DND-41 (cell line): ENCODE data around the gene ITSN1.

Experiments used
- EZH2 ChIP-seq: IDR thresholded peaks from 3 replicates; pipeline ENCODE4 v1.6.1; 2012; ENCODE audit warnings: borderline replicate concordance, low read depth, mild to moderate bottlenecking, moderate library complexity, low read length, inconsistent platforms; ENCODE audit not compliant: severe bottlenecking
- TF ChIP-seq, protein P1 (sequence below): IDR thresholded peaks from 2 replicates; pipeline ENCODE4 v1.5.1; 2012; ENCODE audit warnings: borderline replicate concordance, low read length, moderate library complexity, mild to moderate bottlenecking; ENCODE audit not compliant: poor library complexity, severe bottlenecking; ENCODE audit errors: extremely low read depth

DNA sequence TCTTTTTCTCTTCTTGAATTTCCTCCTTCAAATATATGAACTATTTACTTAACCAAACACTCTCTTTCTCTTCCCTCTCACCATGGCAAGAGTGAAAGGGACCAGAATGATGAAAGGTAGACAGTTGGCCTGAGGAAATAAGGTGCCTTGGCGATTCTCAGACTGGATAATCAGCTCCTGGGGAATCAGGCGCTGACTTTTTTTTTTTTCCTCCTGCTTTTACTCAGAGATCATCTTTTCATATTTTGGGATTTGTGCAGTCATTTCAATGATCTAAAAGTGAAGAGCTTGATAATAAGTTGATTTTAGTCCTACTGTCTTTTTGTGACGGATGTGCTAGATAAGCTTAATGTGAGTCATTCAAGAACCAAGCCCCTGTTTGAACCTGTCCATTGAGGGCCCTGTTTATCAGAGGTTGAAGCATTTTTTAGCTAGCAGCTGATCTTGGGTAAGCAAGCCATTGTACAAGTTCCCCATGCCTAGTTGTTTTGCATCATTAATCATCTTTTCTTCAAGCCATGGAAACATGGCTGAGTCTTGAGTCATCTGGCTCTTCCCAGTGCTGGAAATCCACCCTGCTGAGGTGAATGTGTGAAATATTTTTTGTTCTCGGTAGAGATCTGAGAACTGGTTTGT is 40.8 kb downstream of the ITSN1 start:
- TF ChIP-seq, protein P1, sequence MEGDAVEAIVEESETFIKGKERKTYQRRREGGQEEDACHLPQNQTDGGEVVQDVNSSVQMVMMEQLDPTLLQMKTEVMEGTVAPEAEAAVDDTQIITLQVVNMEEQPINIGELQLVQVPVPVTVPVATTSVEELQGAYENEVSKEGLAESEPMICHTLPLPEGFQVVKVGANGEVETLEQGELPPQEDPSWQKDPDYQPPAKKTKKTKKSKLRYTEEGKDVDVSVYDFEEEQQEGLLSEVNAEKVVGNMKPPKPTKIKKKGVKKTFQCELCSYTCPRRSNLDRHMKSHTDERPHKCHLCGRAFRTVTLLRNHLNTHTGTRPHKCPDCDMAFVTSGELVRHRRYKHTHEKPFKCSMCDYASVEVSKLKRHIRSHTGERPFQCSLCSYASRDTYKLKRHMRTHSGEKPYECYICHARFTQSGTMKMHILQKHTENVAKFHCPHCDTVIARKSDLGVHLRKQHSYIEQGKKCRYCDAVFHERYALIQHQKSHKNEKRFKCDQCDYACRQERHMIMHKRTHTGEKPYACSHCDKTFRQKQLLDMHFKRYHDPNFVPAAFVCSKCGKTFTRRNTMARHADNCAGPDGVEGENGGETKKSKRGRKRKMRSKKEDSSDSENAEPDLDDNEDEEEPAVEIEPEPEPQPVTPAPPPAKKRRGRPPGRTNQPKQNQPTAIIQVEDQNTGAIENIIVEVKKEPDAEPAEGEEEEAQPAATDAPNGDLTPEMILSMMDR, result no peak
- TF ChIP-seq EZH2, result no peak
